Left cardiac atrium (tissue), 4 donors: ENCODE measurements around the gene THPO. TPM values are rescaled to one million over a fixed set of nuclear protein-coding genes. Genes with fewer than 3 reads are reported as not detected.
"Not testable (repeated sequence)": the region's sequence is repeated elsewhere in the genome, so short reads cannot be mapped to it uniquely, and the experiment has no call there.

Source experiments
- ATAC-seq, 2 donors: fragments of 200-7000 bp; cut with Tn5 transposase; one replicate each; pipeline ENCODE4 v1.9.1; 2020; ENCODE audit warnings: mild to moderate bottlenecking in 2 of 2, moderate library complexity in 2 of 2
- DNase-seq: peaks from one replicate; pipeline ENCODE4 v3.0.0-alpha.2; 2020
- intact Hi-C, 2 donors: fragments of 100-400 bp; cut with DNase I; formaldehyde crosslinking; loops; one replicate each; pipeline versions ENCODE4 v1.14.1 to v1.15.1; 2022 to 2023
- total RNA-seq, 2 donors: library from RNA; stranded (reverse); fragmentation: NEBNext Ultra II Directional; extraction: Animal tissue kit (Norgen Biotek cat#: 25700); gene quantifications; one replicate each; pipeline ENCODE4 v1.2.1, GENCODE V29; 2021
- donor health status: DM: no; HTN: yes; CAD: no.
- donor health status: DM: no; HTN: yes; CAD: no; lungs with severe emphysema.
- donor health status: DM: yes; HTN: yes; CAD: no.
- donor health status: Dilated cardiomyopathy.

The THPO gene
- total RNA-seq, 2 donors from 2014 or later: 0.50 to 0.58 TPM

- DNase-seq: no peak
- ATAC-seq: no peak
- intact Hi-C loops: no loop called here
These were observed 36.1 kb downstream of the THPO start for GRCh38 chr3:184341925-184342324.

- intact Hi-C loops, ATAC-seq, DNase-seq: not testable (repeated sequence)
These were observed 38.4 kb downstream of the THPO start for GRCh38 chr3:184339451-184340135.

GRCh38 chr3:184339001-184339400 is 39.0 kb downstream of the THPO start:
- ATAC-seq (no peak), DNase-seq (no peak)
- intact Hi-C loops: no loop called here

- DNase-seq (peak; percentile 91), ATAC-seq (peak; percentile 39 to 57)
- intact Hi-C loops: no loop called here
These were observed 39.5 kb downstream of the THPO start for GRCh38 chr3:184338511-184338945.

- DNase-seq: no peak
- intact Hi-C loops: no loop called here
- no peak for ATAC-seq
These were observed 40.0 kb downstream of the THPO start for GRCh38 chr3:184337981-184338380.

- intact Hi-C loops: no loop called here
- ATAC-seq: peak; percentile 17 to 54
- DNase-seq: peak; percentile 72
These were observed 40.6 kb downstream of the THPO start, which contains the start of gene FAM131A for GRCh38 chr3:184337399-184337714. TSS of gene FAM131A (plus strand) at chr3:184337600. CDS start at chr3:184337631, 31 bp downstream.

- ATAC-seq (peak; percentile 20 to 29), DNase-seq (no peak)
- intact Hi-C loops: no loop called here
These were observed 41.2 kb downstream of the THPO start for GRCh38 chr3:184336547-184337398.

GRCh38 chr3:184335661-184336546 is 42.1 kb downstream of the THPO start:
- intact Hi-C loops: no loop called here
- DNase-seq (peak; percentile 90), ATAC-seq (peak; percentile 73 to 78)

GRCh38 chr3:184335291-184335660 is 42.7 kb downstream of the THPO start:
- intact Hi-C loops: no loop called here
- ATAC-seq: peak in 1 of 2 donors; percentile 0
- DNase-seq: no peak

- intact Hi-C loops: no loop called here
- no peak for DNase-seq
- ATAC-seq: no peak
These were observed 43.4 kb downstream of the THPO start for GRCh38 chr3:184334470-184335158.

- intact Hi-C loops: no loop called here
- ATAC-seq (no peak), DNase-seq (no peak)
These were observed 44.3 kb downstream of the THPO start for GRCh38 chr3:184333700-184334099.

- intact Hi-C loops: no loop called here
These were observed 44.8 kb downstream of the THPO start for GRCh38 chr3:184333190-184333589.

GRCh38 chr3:184332370-184333090 is 45.5 kb downstream of the THPO start:
- intact Hi-C loops: no loop called here
- ATAC-seq: no peak
- no peak for DNase-seq

More at GRCh38 chr3:184333190-184333589, 44.8 kb downstream of the THPO start:
- ATAC-seq (no peak), DNase-seq (no peak)

GRCh38 chr3:184328516-184328915 is 49.5 kb downstream of the THPO start:
- intact Hi-C loops: no loop called here
- ATAC-seq (no peak), DNase-seq (no peak)

GRCh38 chr3:184327171-184327570 is 50.8 kb downstream of the THPO start:
- ATAC-seq (no peak), DNase-seq (no peak)
- intact Hi-C loops: no loop called here

- ATAC-seq (no peak), DNase-seq (no peak)
- intact Hi-C loops: no loop called here
These were observed 52.2 kb downstream of the THPO start for GRCh38 chr3:184325715-184326369.

- ATAC-seq (no peak), DNase-seq (no peak)
- intact Hi-C loops: no loop called here
These were observed 52.7 kb downstream of the THPO start for GRCh38 chr3:184325269-184325668.

- DNase-seq (no peak), ATAC-seq (no peak)
- intact Hi-C loops: no loop called here
These were observed 54.3 kb downstream of the THPO start for GRCh38 chr3:184323696-184324095.
